Panc1 (cell line): ENCODE data around the gene C11orf21. TPM values are rescaled to one million over a fixed set of nuclear protein-coding genes. Genes with fewer than 3 reads are reported as not detected.

ENCODE experiments used
- ATAC-seq: fragments of 200-7000 bp; cut with Tn5 transposase; 2 replicates; pipeline ENCODE4 v1.9.1; 2020; ENCODE audit warnings: mild to moderate bottlenecking, moderate library complexity
- BruUV-seq: library from RNA; stranded (reverse); fragments of 400-500 nt; replicated peaks from 2 replicates; lab custom pipeline; 2021; lab: Mats Ljungman, UMichigan
- CTCF ChIA-PET: fragments of 300-600 bp; sonication (Branson Sonifier 250); formaldehyde crosslinking; loops from one replicate; lab custom pipeline; 2022; ENCODE audit warnings: antibody characterized with exemption; lab: Charles Lee
- POLR2A ChIA-PET: fragments of 300-600 bp; sonication (Branson Sonifier 250); formaldehyde crosslinking; loops from one replicate; lab custom pipeline; 2022; ENCODE audit warnings: antibody characterized with exemption; lab: Charles Lee
- DNase-seq: peaks from one replicate; pipeline ENCODE4 v3.0.0-alpha.2; 2010; ENCODE audit warnings: low read depth, low spot score
- H3K27ac ChIP-seq: 2 replicates; pipeline ENCODE4 v1.5.1; 2011; ENCODE audit warnings: mild to moderate bottlenecking, low read length, inconsistent platforms
- H3K27me3 ChIP-seq: fragments of 200-500 bp; sonication (Bioruptor generic); 2 replicates; pipeline ENCODE4 v1.6.0; 2014; ENCODE audit warnings: low read length, inconsistent platforms; ENCODE audit not compliant: control insufficient read depth, insufficient read depth
- H3K36me3 ChIP-seq: fragments of 200-500 bp; sonication (Bioruptor generic); 2 replicates; pipeline ENCODE4 v1.5.1; 2014; ENCODE audit warnings: inconsistent platforms, mild to moderate bottlenecking, low read length, moderate library complexity; ENCODE audit not compliant: control insufficient read depth, insufficient read depth
- H3K4me1 ChIP-seq: 2 replicates; pipeline ENCODE4 v1.5.1; 2011; ENCODE audit warnings: inconsistent platforms, mild to moderate bottlenecking, low read length, moderate library complexity; ENCODE audit not compliant: control insufficient read depth, insufficient read depth
- H3K4me3 ChIP-seq, 2 experiments: 2 replicates each; pipeline ENCODE4 v1.5.1; 2011 to 2012; ENCODE audit warnings: low read depth in 2 of 2, low read length in 2 of 2, mild to moderate bottlenecking in 2 of 2, inconsistent platforms in 1 of 2, moderate library complexity in 1 of 2
- H3K9me3 ChIP-seq: fragments of 200-500 bp; sonication (Bioruptor generic); 2 replicates; pipeline ENCODE4 v1.5.1; 2014; ENCODE audit warnings: low read depth, mild to moderate bottlenecking, inconsistent platforms, low read length, moderate library complexity; ENCODE audit not compliant: control insufficient read depth, insufficient read depth
- POLR2AphosphoS5 ChIP-seq: IDR thresholded peaks from 2 replicates; pipeline ENCODE4 v1.6.1; 2012; ENCODE audit warnings: mild to moderate bottlenecking, low read depth, low read length, moderate library complexity
- SIN3A ChIP-seq: IDR thresholded peaks from 2 replicates; pipeline ENCODE4 v1.6.1; 2012; ENCODE audit warnings: low read depth, mild to moderate bottlenecking, low read length, moderate library complexity, borderline replicate concordance; ENCODE audit not compliant: insufficient read depth
- TCF7L2 ChIP-seq: IDR thresholded peaks from 2 replicates; pipeline ENCODE4 v1.6.1; 2011; ENCODE audit warnings: mild to moderate bottlenecking, low read depth, low read length, inconsistent platforms
- in situ Hi-C: cut with HindIII; loops from 2 replicates; pipeline ENCODE4 v1.10.0; 2016; ENCODE audit warnings: low sequenced_read_pairs, low pct_unique_long_range_greater_than_20kb
- intact Hi-C: fragments of 100-400 bp; cut with micrococcal nuclease; formaldehyde crosslinking; loops from one replicate; pipeline ENCODE4 v1.10.0; 2022; ENCODE audit not compliant: unreplicated experiment
- total RNA-seq: library from RNA; stranded (reverse); gene quantifications from one replicate; pipeline ENCODE4 v1.2.1, GENCODE V29; 2021; ENCODE audit not compliant: unreplicated experiment
- TF ChIP-seq, protein P1 (sequence below): fragments of 450-650 bp; IDR thresholded peaks from 2 replicates; pipeline ENCODE4 v1.5.1; 2017; ENCODE audit warnings: mild to moderate bottlenecking
- TF ChIP-seq, protein P2 (sequence below), 2 experiments: IDR thresholded peaks; 2 replicates each; pipeline ENCODE4 v1.6.1; 2011 to 2012; ENCODE audit warnings: low read depth in 2 of 2, control low read depth in 1 of 2, low read length in 1 of 2, mild to moderate bottlenecking in 1 of 2, moderate library complexity in 1 of 2; ENCODE audit not compliant: insufficient read depth in 1 of 2

Gene C11orf21
- total RNA-seq, 1 experiment from 2014 or later: 0.31 TPM

DNA sequence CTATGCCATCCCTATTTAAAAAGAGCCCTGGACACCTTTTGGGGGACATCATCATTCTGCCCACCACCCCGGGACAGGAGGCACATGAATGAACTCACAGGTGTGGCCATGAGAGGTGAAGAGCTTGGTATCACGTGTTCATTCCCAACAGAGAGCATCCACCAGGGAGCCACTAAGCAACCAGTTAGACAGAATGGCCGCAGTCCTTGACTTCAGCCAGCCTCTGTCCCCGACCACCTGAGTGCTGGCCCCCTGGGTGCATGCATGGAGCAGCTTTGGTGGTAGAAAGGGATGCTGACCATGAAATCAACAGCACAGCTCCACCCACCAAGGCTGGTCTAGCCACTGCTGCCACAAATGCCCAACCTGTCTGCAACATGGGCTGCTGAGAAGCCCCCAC, 44.3 kb upstream of the C11orf21 start:
- DNase-seq: no peak
- H3K4me3 ChIP-seq: no peak overlapping the region
- ATAC-seq: no peak
- H3K27ac ChIP-seq: no peak overlapping the region
- POLR2A ChIA-PET: interaction anchor here (0.6 kb wide), 1 partner anchor 32 kb away, joined by 4 read pairs; no protein-coding TSS in a partner anchor
- CTCF ChIA-PET: no interaction called here
- in situ Hi-C loops: no loop called here
- intact Hi-C loops: no loop called here
- no peaks in the 10 kb centered on the region for H3K4me1 ChIP-seq
- TF ChIP-seq, protein P1, sequence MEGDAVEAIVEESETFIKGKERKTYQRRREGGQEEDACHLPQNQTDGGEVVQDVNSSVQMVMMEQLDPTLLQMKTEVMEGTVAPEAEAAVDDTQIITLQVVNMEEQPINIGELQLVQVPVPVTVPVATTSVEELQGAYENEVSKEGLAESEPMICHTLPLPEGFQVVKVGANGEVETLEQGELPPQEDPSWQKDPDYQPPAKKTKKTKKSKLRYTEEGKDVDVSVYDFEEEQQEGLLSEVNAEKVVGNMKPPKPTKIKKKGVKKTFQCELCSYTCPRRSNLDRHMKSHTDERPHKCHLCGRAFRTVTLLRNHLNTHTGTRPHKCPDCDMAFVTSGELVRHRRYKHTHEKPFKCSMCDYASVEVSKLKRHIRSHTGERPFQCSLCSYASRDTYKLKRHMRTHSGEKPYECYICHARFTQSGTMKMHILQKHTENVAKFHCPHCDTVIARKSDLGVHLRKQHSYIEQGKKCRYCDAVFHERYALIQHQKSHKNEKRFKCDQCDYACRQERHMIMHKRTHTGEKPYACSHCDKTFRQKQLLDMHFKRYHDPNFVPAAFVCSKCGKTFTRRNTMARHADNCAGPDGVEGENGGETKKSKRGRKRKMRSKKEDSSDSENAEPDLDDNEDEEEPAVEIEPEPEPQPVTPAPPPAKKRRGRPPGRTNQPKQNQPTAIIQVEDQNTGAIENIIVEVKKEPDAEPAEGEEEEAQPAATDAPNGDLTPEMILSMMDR: no peak
- TF ChIP-seq, protein P2, sequence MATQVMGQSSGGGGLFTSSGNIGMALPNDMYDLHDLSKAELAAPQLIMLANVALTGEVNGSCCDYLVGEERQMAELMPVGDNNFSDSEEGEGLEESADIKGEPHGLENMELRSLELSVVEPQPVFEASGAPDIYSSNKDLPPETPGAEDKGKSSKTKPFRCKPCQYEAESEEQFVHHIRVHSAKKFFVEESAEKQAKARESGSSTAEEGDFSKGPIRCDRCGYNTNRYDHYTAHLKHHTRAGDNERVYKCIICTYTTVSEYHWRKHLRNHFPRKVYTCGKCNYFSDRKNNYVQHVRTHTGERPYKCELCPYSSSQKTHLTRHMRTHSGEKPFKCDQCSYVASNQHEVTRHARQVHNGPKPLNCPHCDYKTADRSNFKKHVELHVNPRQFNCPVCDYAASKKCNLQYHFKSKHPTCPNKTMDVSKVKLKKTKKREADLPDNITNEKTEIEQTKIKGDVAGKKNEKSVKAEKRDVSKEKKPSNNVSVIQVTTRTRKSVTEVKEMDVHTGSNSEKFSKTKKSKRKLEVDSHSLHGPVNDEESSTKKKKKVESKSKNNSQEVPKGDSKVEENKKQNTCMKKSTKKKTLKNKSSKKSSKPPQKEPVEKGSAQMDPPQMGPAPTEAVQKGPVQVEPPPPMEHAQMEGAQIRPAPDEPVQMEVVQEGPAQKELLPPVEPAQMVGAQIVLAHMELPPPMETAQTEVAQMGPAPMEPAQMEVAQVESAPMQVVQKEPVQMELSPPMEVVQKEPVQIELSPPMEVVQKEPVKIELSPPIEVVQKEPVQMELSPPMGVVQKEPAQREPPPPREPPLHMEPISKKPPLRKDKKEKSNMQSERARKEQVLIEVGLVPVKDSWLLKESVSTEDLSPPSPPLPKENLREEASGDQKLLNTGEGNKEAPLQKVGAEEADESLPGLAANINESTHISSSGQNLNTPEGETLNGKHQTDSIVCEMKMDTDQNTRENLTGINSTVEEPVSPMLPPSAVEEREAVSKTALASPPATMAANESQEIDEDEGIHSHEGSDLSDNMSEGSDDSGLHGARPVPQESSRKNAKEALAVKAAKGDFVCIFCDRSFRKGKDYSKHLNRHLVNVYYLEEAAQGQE (IDR thresholded peaks at IDR 0.05; ENCODE audit: insufficient read depth in 1 of 2, low read depth in 2 of 2, low read length in 1 of 2): no peak
- H3K36me3 ChIP-seq: no peaks in the 10 kb centered on the region
- H3K9me3 ChIP-seq: no peaks in the 10 kb centered on the region
- no TSS peak for BruUV-seq
- H3K27me3 ChIP-seq: peaks cover 8% of the 10 kb centered on the region

- DNase-seq (no peak), ATAC-seq (no peak)
- peaks cover 9% of the 10 kb centered on the region; the same call in 1 of the 2 replicates for H3K27me3 ChIP-seq
- no peaks in the 10 kb centered on the region for H3K9me3 ChIP-seq
- BruUV-seq: no TSS peak
- ChIA-PET POLR2A (no interaction called here), CTCF (no interaction called here)
- H3K4me1 ChIP-seq: no peaks in the 10 kb centered on the region
- H3K36me3 ChIP-seq: no peaks in the 10 kb centered on the region
- H3K4me3 ChIP-seq: no peak overlapping the region
- TF ChIP-seq SIN3A: no peak
- TF ChIP-seq POLR2AphosphoS5: no peak
- TF ChIP-seq, protein P1: no peak
- TF ChIP-seq, protein P2 (IDR thresholded peaks at IDR 0.05; ENCODE audit: insufficient read depth in 1 of 2, low read depth in 2 of 2, low read length in 1 of 2): no peak
- TF ChIP-seq TCF7L2: no peak
- no peak overlapping the region for H3K27ac ChIP-seq
- in situ Hi-C loops (no loop called here), intact Hi-C loops (no loop called here)
These were observed 43.3 kb upstream of the C11orf21 start for GRCh38 chr11:2345050-2345449.
